ENCODE measurements around the gene PRXL2B.
"Not testable (repeated sequence)": the region's sequence is repeated elsewhere in the genome, so short reads cannot be mapped to it uniquely, and the experiment has no call there.

Gene PRXL2B

DNA sequence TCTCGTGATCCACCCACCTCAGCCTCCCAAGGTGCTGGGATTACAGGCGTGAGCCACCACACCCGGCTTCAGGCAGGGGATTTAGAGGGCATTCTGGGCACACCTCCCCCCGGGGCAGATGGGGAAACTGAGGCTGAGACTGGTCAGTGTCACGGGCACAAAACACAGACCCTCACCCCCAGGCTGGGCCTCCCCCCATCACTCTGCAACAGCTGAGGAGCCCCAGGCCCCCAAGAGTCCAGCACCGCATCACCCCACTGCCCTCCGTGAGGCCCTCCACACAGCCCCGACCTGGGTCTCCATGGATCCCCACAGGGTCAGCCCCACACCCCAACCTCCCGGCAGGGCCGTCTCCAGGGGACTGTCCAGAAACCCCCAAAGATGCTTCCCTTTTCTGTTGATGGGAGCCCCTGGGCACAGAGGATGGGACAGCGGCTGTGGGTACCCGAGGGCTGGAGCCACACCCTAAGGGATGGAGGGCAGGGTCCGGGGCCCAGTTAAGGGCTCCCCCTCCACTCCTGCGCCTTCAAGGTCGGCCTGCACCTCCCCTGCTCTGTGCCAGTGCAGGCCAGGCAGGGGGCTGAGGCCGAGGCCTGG is 19.4 kb upstream of the PRXL2B start:
- TF ChIP-seq, protein P1, sequence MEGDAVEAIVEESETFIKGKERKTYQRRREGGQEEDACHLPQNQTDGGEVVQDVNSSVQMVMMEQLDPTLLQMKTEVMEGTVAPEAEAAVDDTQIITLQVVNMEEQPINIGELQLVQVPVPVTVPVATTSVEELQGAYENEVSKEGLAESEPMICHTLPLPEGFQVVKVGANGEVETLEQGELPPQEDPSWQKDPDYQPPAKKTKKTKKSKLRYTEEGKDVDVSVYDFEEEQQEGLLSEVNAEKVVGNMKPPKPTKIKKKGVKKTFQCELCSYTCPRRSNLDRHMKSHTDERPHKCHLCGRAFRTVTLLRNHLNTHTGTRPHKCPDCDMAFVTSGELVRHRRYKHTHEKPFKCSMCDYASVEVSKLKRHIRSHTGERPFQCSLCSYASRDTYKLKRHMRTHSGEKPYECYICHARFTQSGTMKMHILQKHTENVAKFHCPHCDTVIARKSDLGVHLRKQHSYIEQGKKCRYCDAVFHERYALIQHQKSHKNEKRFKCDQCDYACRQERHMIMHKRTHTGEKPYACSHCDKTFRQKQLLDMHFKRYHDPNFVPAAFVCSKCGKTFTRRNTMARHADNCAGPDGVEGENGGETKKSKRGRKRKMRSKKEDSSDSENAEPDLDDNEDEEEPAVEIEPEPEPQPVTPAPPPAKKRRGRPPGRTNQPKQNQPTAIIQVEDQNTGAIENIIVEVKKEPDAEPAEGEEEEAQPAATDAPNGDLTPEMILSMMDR (IDR thresholded peaks at IDR 0.05; ENCODE audit: poor library complexity, severe bottlenecking), result no peak
- Histone ChIP-seq H3K4me1 (ENCODE audit: insufficient read depth, poor library complexity, severe bottlenecking) (no peaks in the 10 kb centered on the region), H3K27me3 (ENCODE audit: insufficient read depth, poor library complexity, severe bottlenecking) (peaks cover 11% of the 10 kb centered on the region), H3K9me3 (ENCODE audit: severe bottlenecking) (no peaks in the 10 kb centered on the region), H3K36me3 (ENCODE audit: low read depth) (no peaks in the 10 kb centered on the region), H3K27ac (ENCODE audit: poor library complexity, severe bottlenecking) (no peak overlapping the region), H3K4me3 (ENCODE audit: severe bottlenecking) (no peak overlapping the region)
- DNase-seq (ENCODE audit: low spot score) (no peak), ATAC-seq (ENCODE audit: low read depth) (no peak)

DNA sequence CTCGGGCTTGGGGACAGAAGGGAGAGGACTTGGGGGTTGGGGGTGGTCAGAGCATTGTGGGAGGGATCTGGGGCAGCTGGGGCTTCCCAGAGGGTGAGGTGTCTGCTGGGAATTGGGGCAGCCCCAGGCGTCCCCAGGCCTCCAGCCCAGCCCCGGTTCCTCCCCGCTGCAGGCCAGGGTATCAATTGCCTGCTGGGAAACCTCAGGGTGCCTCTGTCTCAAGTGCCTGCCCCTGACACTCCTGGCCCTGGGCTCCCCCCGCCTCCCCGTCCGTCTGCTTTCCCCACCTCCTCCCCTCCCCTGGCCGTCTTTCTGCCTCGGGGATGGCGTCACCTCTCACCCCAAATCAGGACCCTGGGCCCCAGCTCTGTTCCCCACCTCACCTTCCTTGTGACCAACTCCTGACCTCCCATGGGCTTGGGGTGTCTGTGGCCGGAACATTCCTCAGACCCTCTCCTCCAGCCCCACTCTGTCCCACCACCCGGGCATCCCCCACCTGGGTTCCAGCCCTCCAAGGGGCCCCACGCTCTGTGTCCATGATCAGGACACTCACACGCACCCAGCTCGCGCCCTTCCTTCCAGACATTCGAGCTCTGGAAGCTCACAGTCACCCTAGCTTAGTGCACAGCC is 18.3 kb upstream of the PRXL2B start:
- H3K27me3 ChIP-seq (ENCODE audit: insufficient read depth, poor library complexity, severe bottlenecking), result peaks cover 11% of the 10 kb centered on the region
- H3K27ac ChIP-seq (ENCODE audit: poor library complexity, severe bottlenecking); H3K36me3 ChIP-seq (ENCODE audit: low read depth); DNase-seq (ENCODE audit: low spot score); H3K4me3 ChIP-seq (ENCODE audit: severe bottlenecking); ATAC-seq (ENCODE audit: low read depth); H3K4me1 ChIP-seq (ENCODE audit: insufficient read depth, poor library complexity, severe bottlenecking); H3K9me3 ChIP-seq (ENCODE audit: severe bottlenecking): not testable (repeated sequence)

DNA sequence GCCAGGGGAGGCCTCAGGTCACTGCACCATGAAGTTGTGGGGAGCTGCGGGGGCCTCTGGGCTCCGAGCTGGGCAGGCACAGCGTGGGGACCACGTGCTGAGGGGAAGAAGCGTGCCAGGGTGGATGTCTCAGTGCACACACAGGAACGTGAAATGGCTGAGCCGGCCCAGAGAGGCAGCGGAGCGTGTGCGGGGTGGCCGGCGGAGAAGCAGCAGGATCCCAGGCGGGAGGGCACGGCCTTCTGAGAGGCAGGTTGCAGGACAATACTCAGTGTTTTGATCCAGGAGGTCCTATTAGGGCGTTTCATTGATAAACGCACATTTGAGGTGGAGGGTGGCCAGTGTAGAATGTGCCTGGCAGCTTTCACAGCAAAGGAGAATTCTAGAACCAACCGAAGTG is 17.5 kb upstream of the PRXL2B start:
- no peak for ATAC-seq (ENCODE audit: low read depth)
- no peaks in the 10 kb centered on the region for H3K9me3 ChIP-seq (ENCODE audit: severe bottlenecking)
- H3K27ac ChIP-seq (ENCODE audit: poor library complexity, severe bottlenecking), result no peak overlapping the region
- H3K27me3 ChIP-seq (ENCODE audit: insufficient read depth, poor library complexity, severe bottlenecking), result peaks cover 11% of the 10 kb centered on the region
- no peaks in the 10 kb centered on the region for H3K36me3 ChIP-seq (ENCODE audit: low read depth)
- TF ChIP-seq, protein P1 (IDR thresholded peaks at IDR 0.05; ENCODE audit: poor library complexity, severe bottlenecking), result no peak
- H3K4me3 ChIP-seq (ENCODE audit: severe bottlenecking), result no peak overlapping the region
- no peak for DNase-seq (ENCODE audit: low spot score)
- H3K4me1 ChIP-seq (ENCODE audit: insufficient read depth, poor library complexity, severe bottlenecking), result no peaks in the 10 kb centered on the region

DNA sequence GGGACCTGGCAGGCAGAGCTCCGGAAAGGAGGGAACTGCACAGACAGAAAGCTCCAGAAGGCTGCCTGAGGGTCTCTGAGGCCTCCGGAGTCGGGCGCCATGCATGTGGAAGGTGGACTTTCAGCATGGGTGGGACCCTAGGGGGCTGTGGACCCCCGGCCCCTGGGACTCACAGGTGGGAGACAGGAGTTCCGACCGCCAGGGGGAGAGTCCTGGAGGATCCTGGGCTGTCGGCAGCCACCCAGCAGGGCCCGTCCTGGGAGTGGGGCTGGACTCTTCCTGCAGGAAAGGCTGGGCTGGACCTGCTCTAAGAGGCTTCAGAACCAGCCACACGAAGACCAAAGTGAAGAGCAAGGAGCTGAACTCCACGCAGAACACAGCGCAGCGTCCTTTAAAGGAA is 16.9 kb upstream of the PRXL2B start:
- not testable (repeated sequence) for H3K9me3 ChIP-seq (ENCODE audit: severe bottlenecking); ATAC-seq (ENCODE audit: low read depth); DNase-seq (ENCODE audit: low spot score); H3K4me1 ChIP-seq (ENCODE audit: insufficient read depth, poor library complexity, severe bottlenecking); H3K27ac ChIP-seq (ENCODE audit: poor library complexity, severe bottlenecking); H3K36me3 ChIP-seq (ENCODE audit: low read depth); H3K4me3 ChIP-seq (ENCODE audit: severe bottlenecking)
- H3K27me3 ChIP-seq (ENCODE audit: insufficient read depth, poor library complexity, severe bottlenecking), result peaks cover 11% of the 10 kb centered on the region

DNA sequence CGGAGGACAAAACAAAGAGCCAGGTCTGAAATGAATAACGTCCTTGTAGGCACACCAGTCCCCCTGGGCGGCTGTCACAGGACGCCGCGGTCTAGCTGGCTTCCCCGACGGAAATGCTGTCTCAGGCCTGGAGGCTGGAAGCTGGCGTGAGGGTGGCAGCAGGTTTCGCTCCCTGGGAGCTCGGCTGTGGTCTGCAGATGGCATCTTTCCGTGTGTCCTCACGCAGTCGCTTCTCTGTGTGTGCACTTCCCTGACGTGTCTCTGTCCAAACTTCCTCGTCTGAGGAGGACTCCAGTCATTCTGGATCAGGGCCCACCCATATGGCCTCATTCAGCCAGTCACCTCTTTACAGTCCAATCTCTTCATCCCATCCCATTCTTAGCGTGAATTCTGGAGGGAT is 16.2 kb upstream of the PRXL2B start:
- Histone ChIP-seq H3K4me1 (ENCODE audit: insufficient read depth, poor library complexity, severe bottlenecking) (no peaks in the 10 kb centered on the region), H3K4me3 (ENCODE audit: severe bottlenecking) (no peak overlapping the region), H3K27me3 (ENCODE audit: insufficient read depth, poor library complexity, severe bottlenecking) (peaks cover 11% of the 10 kb centered on the region), H3K36me3 (ENCODE audit: low read depth) (no peaks in the 10 kb centered on the region), H3K27ac (ENCODE audit: poor library complexity, severe bottlenecking) (no peak overlapping the region), H3K9me3 (ENCODE audit: severe bottlenecking) (no peaks in the 10 kb centered on the region)
- TF ChIP-seq, protein P1 (IDR thresholded peaks at IDR 0.05; ENCODE audit: poor library complexity, severe bottlenecking), result no peak
- no peak for DNase-seq (ENCODE audit: low spot score)
- ATAC-seq (ENCODE audit: low read depth), result no peak

DNA sequence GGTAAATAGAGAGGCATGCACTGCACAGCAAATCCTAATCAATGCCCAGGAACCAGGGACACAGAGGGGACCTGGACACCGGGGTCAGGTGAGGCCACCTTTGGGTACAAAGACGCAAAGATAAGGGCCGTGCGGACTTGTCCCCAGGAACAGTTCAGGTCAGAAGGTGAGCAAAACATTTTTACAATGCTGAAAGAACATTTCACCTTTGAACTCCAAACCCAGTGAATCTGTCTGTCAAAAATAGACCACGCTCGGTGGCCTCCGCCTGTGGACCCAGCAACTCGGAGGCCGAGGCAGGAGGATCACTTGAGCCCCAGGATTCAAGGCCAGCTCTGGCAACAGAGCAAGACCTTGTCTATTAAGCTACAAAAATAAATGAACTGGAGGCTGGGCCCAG is 15.2 kb upstream of the PRXL2B start:
- Histone ChIP-seq H3K4me3 (ENCODE audit: severe bottlenecking) (no peak overlapping the region), H3K9me3 (ENCODE audit: severe bottlenecking) (no peaks in the 10 kb centered on the region), H3K27ac (ENCODE audit: poor library complexity, severe bottlenecking) (no peak overlapping the region), H3K36me3 (ENCODE audit: low read depth) (no peaks in the 10 kb centered on the region), H3K27me3 (ENCODE audit: insufficient read depth, poor library complexity, severe bottlenecking) (peaks cover 2% of the 10 kb centered on the region), H3K4me1 (ENCODE audit: insufficient read depth, poor library complexity, severe bottlenecking) (no peaks in the 10 kb centered on the region)
- no peak for ATAC-seq (ENCODE audit: low read depth)
- TF ChIP-seq, protein P1 (IDR thresholded peaks at IDR 0.05; ENCODE audit: poor library complexity, severe bottlenecking), result no peak
- no peak for DNase-seq (ENCODE audit: low spot score)
